Measurements from ENCODE around the gene PRUNE2. TPM values are rescaled to one million over a fixed set of nuclear protein-coding genes. Genes with fewer than 3 reads are reported as not detected.

The PRUNE2 gene
- total and polyA plus RNA-seq, 2 of the 8 experiments (the other 6 are each of a cell fraction or from before 2014, with no cell fraction given) = 5.5 to 13.3 TPM

- Histone ChIP-seq H3K27me3 (replicated peaks in 1 of 4; ENCODE audit: control insufficient read depth in 3 of 4, extremely low read depth in 1 of 4, insufficient read depth in 3 of 4, low read length in 3 of 4) (no peaks in the 10 kb centered on the region), H4K20me1 (replicated peaks in 1 of 2; ENCODE audit: control insufficient read depth in 1 of 2, insufficient read depth in 2 of 2, low read length in 2 of 2) (no peaks in the 10 kb centered on the region), H3K9me3 (ENCODE audit: insufficient read depth in 2 of 2, low read depth in 1 of 2, low read length in 1 of 2) (peaks cover 0 to 3% of the 10 kb centered on the region in 2 experiments; a peak in 1 of 4 replicates), H3K79me1 (ENCODE audit: low read depth, low read length) (no peaks in the 10 kb centered on the region), H2BK20ac (ENCODE audit: low read length) (no peak overlapping the region), H3K4me1 (replicated peaks in 1 of 4; ENCODE audit: control insufficient read depth in 3 of 4, insufficient read depth in 4 of 4, low read length in 3 of 4) (no peaks in the 10 kb centered on the region), H4K5ac (ENCODE audit: insufficient read length, low read depth, low read length) (no peak overlapping the region), H4K91ac (replicated peaks; ENCODE audit: insufficient read length, low read length) (no peak overlapping the region), H3K23me2 (ENCODE audit: low read depth, low read length) (no peaks in the 10 kb centered on the region; the same call in 1 of the 2 replicates), H2BK12ac (ENCODE audit: low read depth, low read length) (no peak overlapping the region), H3K56ac (replicated peaks; ENCODE audit: insufficient read length, low read depth, low read length) (no peak overlapping the region), H3K4ac (replicated peaks; ENCODE audit: insufficient read length, low read depth, low read length) (no peak overlapping the region), H3K36me3 (ENCODE audit: control insufficient read depth in 2 of 4, insufficient read depth in 4 of 4, low read length in 3 of 4) (no peaks in the 10 kb centered on the region; a peak in 1 of 8 replicates), H4K8ac (ENCODE audit: extremely low read depth, insufficient read depth, low read length) (no peak overlapping the region), H2BK5ac (ENCODE audit: low read depth, low read length) (no peak overlapping the region), H3K4me3 (ENCODE audit: extremely low read depth in 1 of 4, insufficient read depth in 2 of 4, low read depth in 3 of 4, low read length in 4 of 4) (no peak overlapping the region), H2BK15ac (ENCODE audit: low read length) (no peak overlapping the region), H2AK5ac (ENCODE audit: low read depth, low read length) (no peak overlapping the region), H3K18ac (ENCODE audit: extremely low read depth, low read length) (no peak overlapping the region), H3K27ac (ENCODE audit: low read depth, low read length) (no peak overlapping the region), H3K14ac (ENCODE audit: insufficient read length) (no peak overlapping the region), H2BK120ac (replicated peaks; ENCODE audit: low read depth, low read length) (no peak overlapping the region), H3K4me2 (ENCODE audit: insufficient read depth in 1 of 2, low read depth in 2 of 2, low read length in 2 of 2) (no peak overlapping the region), H2AFZ (ENCODE audit: low read length) (no peak overlapping the region), H3K23ac (ENCODE audit: insufficient read length) (no peak overlapping the region), H3K9ac (replicated peaks in 1 of 4; ENCODE audit: extremely low read depth in 1 of 4, low read depth in 3 of 4, low read length in 3 of 4) (no peak overlapping the region), H3K79me2 (ENCODE audit: control insufficient read depth in 1 of 2, insufficient read depth in 2 of 2, low read length in 2 of 2) (no peaks in the 10 kb centered on the region)
- CTCF ChIA-PET (ENCODE audit: partially characterized antibody) = interaction anchor here (0.6 to 1.2 kb wide), 2 partner anchors 11 to 48 kb away, joined by 3 to 4 read pairs; no protein-coding TSS in a partner anchor
- FAIRE-seq (no peak), DNase-seq (ENCODE audit: low read depth in 1 of 2, low spot score in 2 of 2) (no peak)
- no peak for TF ChIP-seq TEAD4 (IDR thresholded peaks at IDR 0.05; ENCODE audit: low read depth, low read length)
- no peak for TF ChIP-seq SRF (IDR thresholded peaks at IDR 0.05; ENCODE audit: low read depth, low read length)
- no peak for TF ChIP-seq TAF1 (IDR thresholded peaks at IDR 0.05; ENCODE audit: low read depth, low read length)
- no peak for TF ChIP-seq EP300 (IDR thresholded peaks at IDR 0.05; ENCODE audit: borderline replicate concordance in 1 of 2, low read depth in 2 of 2, low read length in 2 of 2)
- no peak for TF ChIP-seq TBP (IDR thresholded peaks at IDR 0.05; ENCODE audit: low read depth, low read length)
- TF ChIP-seq RXRA (IDR thresholded peaks at IDR 0.05; ENCODE audit: insufficient read depth, low read depth, low read length) = no peak
- no peak for TF ChIP-seq BRCA1 (IDR thresholded peaks at IDR 0.05; ENCODE audit: low read depth, low read length)
- 99% methylated on average over 4 of the region's 4 CpGs; no CpG with 5 or more reads in 1 of the 2 experiments for WGBS, 2 experiments (ENCODE audit: extremely low coverage in 1 of 2, insufficient coverage in 1 of 2, insufficient read length in 1 of 2, insufficient replicate concordance in 2 of 2, low coverage in 1 of 2, low lambda C conversion rate in 2 of 2, missing lambda C conversion rate in 1 of 2)
- POLR2A ChIA-PET (ENCODE audit: partially characterized antibody) = interaction anchor here (1.2 kb wide), 1 partner anchor 21 kb away, joined by 3 read pairs; no protein-coding TSS in a partner anchor
These were observed 20.4 kb upstream of the PRUNE2 start for GRCh38 chr9:76926324-76926741.

All from H1 (cell line).